Measurements from ENCODE around the gene ALG1.
"Not testable (repeated sequence)": the region's sequence is repeated elsewhere in the genome, so short reads cannot be mapped to it uniquely, and the experiment has no call there.

ALG1 gene

GRCh38 chr16:5071681-5072333 lies at the start of gene ALG1:
TSS of gene ALG1 (plus strand) at chr16:5071843. CDS start at chr16:5071850, 7 bp downstream.
- DNase-seq = peak; percentile 93

- DNase-seq = no peak
These were observed 49.1 kb upstream of the ALG1 start for GRCh38 chr16:5022521-5022920.

- DNase-seq = no peak
These were observed 47.0 kb upstream of the ALG1 start for GRCh38 chr16:5024632-5025031.

GRCh38 chr16:5025171-5025632 lies 46.4 kb upstream of the ALG1 start:
- DNase-seq = no peak

- DNase-seq = no peak
These were observed 45.0 kb upstream of the ALG1 start for GRCh38 chr16:5026664-5027063.

GRCh38 chr16:5027086-5027485 lies 44.6 kb upstream of the ALG1 start:
- no peak for DNase-seq

GRCh38 chr16:5027575-5028235 lies 43.9 kb upstream of the ALG1 start:
- DNase-seq = no peak

- no peak for DNase-seq
These were observed 42.6 kb upstream of the ALG1 start for GRCh38 chr16:5028950-5029475.

GRCh38 chr16:5030251-5030870 lies 41.3 kb upstream of the ALG1 start:
- DNase-seq = no peak

GRCh38 chr16:5031601-5032000 lies 40.0 kb upstream of the ALG1 start:
- DNase-seq = no peak

- no peak for DNase-seq
These were observed 38.9 kb upstream of the ALG1 start for GRCh38 chr16:5032748-5033167.

GRCh38 chr16:5033256-5034166 lies 38.1 kb upstream of the ALG1 start, which contains the start of gene NAGPA:
TSS of gene NAGPA (minus strand) at chr16:5033935. CDS start at chr16:5033914, 21 bp downstream.
- DNase-seq = peak; percentile 88

GRCh38 chr16:5034167-5034523 lies 37.5 kb upstream of the ALG1 start:
- DNase-seq = no peak

- no peak for DNase-seq
These were observed 35.8 kb upstream of the ALG1 start for GRCh38 chr16:5035909-5036227.

GRCh38 chr16:5036228-5037156 lies 35.2 kb upstream of the ALG1 start:
- no peak for DNase-seq

GRCh38 chr16:5040451-5040850 lies 31.2 kb upstream of the ALG1 start:
- no peak for DNase-seq

GRCh38 chr16:5041600-5042133 lies 30.0 kb upstream of the ALG1 start:
- no peak for DNase-seq

GRCh38 chr16:5042574-5043171 lies 29.0 kb upstream of the ALG1 start:
- no peak for DNase-seq

GRCh38 chr16:5044011-5044540 lies 27.6 kb upstream of the ALG1 start:
- no peak for DNase-seq

- DNase-seq = not testable (repeated sequence)
These were observed 27.1 kb upstream of the ALG1 start for GRCh38 chr16:5044581-5044980.
